ENCODE results near the gene APAF1.
"Not testable (repeated sequence)": the region's sequence is repeated elsewhere in the genome, so short reads cannot be mapped to it uniquely, and the experiment has no call there.

Gene APAF1

DNA sequence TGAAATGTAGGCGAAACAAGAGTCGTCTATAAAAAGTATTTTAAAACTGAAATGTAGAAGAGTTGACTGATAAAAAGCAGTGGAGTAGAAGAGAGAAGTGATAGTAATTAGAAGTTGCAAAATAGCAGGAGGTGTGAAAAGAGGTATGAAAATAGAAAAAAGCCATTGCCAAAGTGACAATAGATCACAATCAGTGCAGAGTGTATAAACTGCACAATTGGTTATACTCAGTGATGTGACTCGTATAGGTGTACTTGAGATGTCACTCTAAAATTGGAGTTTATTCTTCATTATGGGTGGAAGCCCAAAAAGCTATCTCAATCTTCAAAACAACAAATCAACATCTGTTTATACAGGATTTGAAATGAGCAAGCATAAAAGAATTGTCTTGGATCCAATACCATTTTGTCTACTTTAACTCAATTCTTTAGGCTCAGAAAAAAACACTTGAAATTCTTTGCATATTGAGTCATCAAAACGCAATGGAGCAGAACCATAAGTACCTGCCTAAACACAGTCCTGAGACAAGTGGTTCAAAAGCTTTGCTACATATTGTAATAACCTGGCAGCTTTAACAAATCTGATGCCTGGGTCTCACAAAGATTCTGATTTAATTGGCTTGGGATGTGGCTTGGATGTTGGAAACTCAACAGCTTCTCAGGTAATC lies 9.3 kb upstream of the APAF1 start:
- H3K4me3 ChIP-seq (ENCODE audit: low read depth, low read length): no peak overlapping the region
- TF ChIP-seq, protein P1, sequence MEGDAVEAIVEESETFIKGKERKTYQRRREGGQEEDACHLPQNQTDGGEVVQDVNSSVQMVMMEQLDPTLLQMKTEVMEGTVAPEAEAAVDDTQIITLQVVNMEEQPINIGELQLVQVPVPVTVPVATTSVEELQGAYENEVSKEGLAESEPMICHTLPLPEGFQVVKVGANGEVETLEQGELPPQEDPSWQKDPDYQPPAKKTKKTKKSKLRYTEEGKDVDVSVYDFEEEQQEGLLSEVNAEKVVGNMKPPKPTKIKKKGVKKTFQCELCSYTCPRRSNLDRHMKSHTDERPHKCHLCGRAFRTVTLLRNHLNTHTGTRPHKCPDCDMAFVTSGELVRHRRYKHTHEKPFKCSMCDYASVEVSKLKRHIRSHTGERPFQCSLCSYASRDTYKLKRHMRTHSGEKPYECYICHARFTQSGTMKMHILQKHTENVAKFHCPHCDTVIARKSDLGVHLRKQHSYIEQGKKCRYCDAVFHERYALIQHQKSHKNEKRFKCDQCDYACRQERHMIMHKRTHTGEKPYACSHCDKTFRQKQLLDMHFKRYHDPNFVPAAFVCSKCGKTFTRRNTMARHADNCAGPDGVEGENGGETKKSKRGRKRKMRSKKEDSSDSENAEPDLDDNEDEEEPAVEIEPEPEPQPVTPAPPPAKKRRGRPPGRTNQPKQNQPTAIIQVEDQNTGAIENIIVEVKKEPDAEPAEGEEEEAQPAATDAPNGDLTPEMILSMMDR (IDR thresholded peaks at IDR 0.05; ENCODE audit: low read depth, low read length, missing control alignments): no peak
- no peak for DNase-seq (ENCODE audit: low read depth)

DNA sequence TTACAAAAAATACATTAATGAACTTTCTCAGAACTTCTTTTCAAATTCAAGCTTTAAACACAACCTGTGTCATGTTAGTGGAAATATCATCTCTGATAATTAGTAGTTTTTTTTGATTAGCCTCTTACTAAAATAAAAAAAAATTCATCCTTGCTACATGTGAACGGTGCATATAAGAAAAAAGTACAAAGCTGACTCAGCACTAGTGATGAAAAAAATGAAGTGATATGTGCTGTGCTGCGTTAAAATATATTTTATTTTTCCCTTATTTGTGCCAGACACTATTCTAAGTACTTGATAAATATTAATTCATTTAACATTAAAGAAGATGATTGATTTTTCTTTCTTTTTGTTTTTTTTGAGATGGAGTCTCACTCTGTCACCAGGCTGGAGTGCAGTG lies 8.0 kb upstream of the APAF1 start:
- DNase-seq (ENCODE audit: low read depth): no peak
- TF ChIP-seq, protein P1 (IDR thresholded peaks at IDR 0.05; ENCODE audit: low read depth, low read length, missing control alignments): no peak
- H3K4me3 ChIP-seq (ENCODE audit: low read depth, low read length): no peak overlapping the region

DNA sequence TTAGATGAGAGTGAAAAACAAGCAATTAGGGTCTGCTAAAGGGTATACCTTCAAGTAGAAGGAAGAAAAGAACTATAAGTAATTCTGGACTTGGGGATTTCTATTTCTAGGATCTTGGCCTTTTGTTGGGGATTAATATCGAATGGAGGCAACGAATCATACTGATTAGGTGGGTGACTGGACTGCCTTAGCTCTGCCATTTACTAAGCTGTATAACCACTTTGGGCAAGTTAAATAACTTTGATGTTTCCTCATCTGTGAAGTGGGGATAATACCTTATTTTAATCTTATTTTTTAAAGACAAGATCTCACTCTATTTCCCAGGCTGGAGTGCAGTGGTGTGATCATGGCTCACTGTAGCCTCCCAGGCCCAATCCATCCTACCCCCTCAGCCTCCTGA lies 7.1 kb upstream of the APAF1 start:
- no peak for DNase-seq (ENCODE audit: low read depth)
- TF ChIP-seq, protein P1 (IDR thresholded peaks at IDR 0.05; ENCODE audit: low read depth, low read length, missing control alignments): no peak
- H3K4me3 ChIP-seq (ENCODE audit: low read depth, low read length): no peak overlapping the region

DNA sequence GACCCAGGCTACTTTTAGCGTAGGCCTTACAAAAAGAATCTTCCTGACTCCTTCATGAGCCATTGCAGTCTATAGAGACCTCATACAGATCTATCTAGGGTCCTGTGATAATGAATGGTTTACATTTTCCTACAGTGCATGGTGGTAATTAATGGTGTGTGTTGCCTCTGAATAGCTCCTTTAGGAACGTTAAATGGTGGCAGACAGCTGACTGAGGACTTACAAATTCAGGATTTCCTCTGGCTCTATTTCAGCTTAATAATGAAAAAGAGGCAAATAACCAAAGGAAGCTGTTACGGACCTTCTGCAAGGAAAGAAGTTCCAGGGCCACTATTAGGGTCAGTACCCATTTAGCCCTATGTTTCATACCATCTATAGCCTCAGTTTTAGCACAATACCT lies 5.6 kb upstream of the APAF1 start:
- no peak overlapping the region for H3K4me3 ChIP-seq (ENCODE audit: low read depth, low read length)
- DNase-seq (ENCODE audit: low read depth): no peak
- TF ChIP-seq, protein P1 (IDR thresholded peaks at IDR 0.05; ENCODE audit: low read depth, low read length, missing control alignments): no peak

DNA sequence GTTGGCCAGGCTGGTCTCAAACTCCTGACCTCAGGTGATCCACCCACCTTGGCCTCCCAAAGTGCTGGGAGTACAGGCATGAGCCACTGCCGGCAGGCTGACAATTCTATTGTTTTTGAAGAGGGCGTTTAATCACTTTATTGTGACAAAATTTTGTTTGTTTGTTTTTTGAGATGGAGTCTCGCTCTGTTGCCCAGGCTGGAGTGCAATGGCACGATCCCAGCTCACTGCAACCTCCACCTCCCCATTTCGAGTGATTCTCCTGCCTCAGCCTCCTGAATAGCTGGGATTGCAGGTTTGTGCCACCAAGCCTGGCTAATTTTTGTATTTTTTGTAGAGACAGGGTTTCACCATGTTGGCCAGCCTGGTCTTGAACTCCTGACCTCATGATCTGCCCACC lies 2.3 kb upstream of the APAF1 start:
- DNase-seq (ENCODE audit: low read depth): not testable (repeated sequence)
- H3K4me3 ChIP-seq (ENCODE audit: low read depth, low read length): peak overlapping the region; percentile 98; the same call in 1 of the 2 replicates

DNA sequence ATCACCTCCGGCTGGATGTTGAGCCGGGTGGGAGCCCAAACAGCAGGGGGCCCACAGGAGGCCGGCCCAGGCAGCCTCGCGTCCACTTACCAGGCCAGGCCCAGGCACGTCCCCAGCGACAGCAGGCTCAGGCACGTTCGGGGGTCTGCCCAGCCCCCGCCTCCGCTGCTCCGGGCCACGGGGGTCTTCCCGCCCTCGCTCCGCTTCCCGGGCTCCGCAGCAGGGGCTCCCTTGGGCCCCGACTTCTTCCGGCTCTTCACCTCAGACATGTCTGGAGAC lies 718 bp upstream of the APAF1 start:
- DNase-seq (ENCODE audit: low read depth): no peak

DNA sequence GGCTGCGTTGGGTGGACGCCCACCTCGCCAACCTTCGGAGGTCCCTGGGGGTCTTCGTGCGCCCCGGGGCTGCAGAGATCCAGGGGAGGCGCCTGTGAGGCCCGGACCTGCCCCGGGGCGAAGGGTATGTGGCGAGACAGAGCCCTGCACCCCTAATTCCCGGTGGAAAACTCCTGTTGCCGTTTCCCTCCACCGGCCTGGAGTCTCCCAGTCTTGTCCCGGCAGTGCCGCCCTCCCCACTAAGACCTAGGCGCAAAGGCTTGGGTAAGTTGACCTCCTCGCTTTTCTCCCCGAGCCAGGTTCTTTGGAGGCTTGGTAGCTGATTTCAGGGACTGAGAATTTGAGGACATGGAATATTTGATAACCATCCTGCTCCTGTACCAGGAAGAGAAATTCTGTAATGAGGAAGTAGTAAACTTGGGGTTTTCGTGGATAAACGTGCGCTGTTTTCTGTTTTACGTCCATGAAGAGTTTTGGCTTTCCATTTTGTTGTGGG lies 530 bp downstream of the APAF1 start:
- DNase-seq (ENCODE audit: low read depth): no peak
- H3K4me3 ChIP-seq (ENCODE audit: low read depth, low read length): peak overlapping the region; percentile 98
- TF ChIP-seq, protein P1 (IDR thresholded peaks at IDR 0.05; ENCODE audit: low read depth, low read length, missing control alignments): no peak

More for the DNA sequence above, 718 bp upstream of the APAF1 start:
- TF ChIP-seq, protein P1 (IDR thresholded peaks at IDR 0.05; ENCODE audit: low read depth, low read length, missing control alignments): no peak
- H3K4me3 ChIP-seq (ENCODE audit: low read depth, low read length): peak overlapping the region; percentile 98
